DLD1 (cell line): Measurements from ENCODE around the gene DEPDC5.

Experiments
- in situ Hi-C: cut with HindIII; loops from 2 replicates; pipeline ENCODE4 v1.10.0; 2017; ENCODE audit warnings: low sequenced_read_pairs

Gene DEPDC5

GRCh38 chr22:31846161-31847115 is 92.6 kb downstream of the DEPDC5 start:
- in situ Hi-C loops = no loop called here

GRCh38 chr22:31848411-31848810 is 94.6 kb downstream of the DEPDC5 start:
- in situ Hi-C loops = no loop called here

DNA sequence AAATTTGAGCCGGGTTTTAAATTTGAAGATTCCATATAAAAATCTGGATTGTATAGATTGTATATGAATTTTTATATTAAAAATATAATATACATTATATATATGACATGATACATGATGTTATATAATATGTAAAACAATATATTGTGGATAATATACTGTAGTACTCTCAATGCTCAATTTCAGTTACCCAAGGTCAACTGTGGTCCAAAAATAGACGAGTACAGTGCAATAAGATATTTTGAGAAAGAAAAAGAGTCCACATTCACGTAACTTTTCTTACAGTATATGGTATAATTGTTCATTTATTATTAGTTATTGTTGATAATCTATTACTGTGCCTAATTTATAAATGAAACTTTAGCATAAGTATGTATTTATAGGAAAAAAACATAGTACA is 96.3 kb downstream of the DEPDC5 start:
- in situ Hi-C loops = no loop called here

GRCh38 chr22:31852691-31853421 is 99.0 kb downstream of the DEPDC5 start:
- in situ Hi-C loops = no loop called here

GRCh38 chr22:31853736-31854495 is 100.1 kb downstream of the DEPDC5 start:
- in situ Hi-C loops = no loop called here

- in situ Hi-C loops = no loop called here
Observed at GRCh38 chr22:31857247-31857646, 103.4 kb downstream of the DEPDC5 start.

DNA sequence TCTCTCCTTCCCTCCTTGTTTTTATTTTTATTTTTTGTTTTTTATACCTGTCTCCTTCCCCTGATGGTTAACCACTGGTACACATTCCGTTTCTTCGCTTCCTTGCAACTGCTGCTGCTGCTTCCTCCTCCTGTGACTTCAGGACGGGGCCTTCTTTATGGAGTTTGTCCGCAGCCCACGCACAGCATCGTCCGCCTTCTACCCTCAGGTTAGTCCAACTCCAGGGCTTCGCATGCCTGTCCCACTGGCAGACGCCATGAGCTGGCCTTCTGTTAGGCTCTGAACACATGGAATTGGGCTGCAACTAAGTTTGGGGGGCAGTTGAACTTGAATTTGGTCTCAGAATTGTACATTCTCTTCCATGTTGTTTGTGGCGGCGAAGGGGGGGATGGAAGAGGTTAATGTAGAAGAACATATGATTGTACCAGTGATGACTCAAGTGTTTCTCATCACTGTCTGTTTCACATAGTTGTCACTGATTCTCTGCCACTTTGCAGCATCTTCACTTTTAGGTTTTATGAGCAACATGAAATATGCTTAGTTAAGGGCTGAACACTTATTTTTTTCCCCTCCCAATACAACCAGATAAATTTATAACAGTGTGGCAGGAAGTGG is 107.5 kb downstream of the DEPDC5 start:
- in situ Hi-C loops = no loop called here

GRCh38 chr22:31866918-31867317 is 113.1 kb downstream of the DEPDC5 start:
- in situ Hi-C loops = no loop called here

DNA sequence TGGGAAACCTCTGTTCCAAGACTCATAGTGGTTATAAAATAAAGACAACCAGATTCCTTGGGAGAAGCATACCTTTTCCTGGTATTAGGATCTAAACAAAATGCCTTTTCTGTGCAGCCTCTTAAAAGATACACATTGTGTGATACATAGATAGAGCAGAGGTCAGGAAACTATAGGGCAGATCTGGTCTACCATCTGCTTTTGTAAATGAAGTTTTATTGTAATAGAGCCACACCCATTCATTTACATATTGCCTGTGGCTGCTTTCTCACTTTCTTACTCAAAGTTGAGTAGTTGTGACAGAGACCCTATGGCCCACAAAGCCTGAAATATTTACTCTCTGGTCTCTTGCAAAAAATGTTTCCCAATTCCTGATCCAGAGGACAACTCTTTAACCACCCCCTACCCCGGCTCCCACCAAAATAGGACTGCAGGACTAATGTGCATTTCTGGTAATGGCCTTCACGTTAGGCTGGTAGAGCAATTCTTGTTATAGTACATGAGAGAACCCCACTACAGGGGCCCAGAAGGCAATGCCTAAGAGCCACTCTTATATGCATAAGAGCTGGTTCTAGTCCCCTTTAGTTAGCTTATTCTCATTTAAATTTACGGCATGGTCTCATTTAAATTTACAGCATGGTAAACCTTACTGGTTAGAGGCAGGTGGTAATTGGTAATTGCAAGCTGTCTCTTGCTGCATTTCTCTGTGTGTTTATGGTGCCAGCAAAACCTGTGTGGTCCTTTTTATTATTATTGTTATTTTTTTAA is 113.8 kb downstream of the DEPDC5 start:
- in situ Hi-C loops = no loop called here

GRCh38 chr22:31869739-31870138 is 115.9 kb downstream of the DEPDC5 start:
- in situ Hi-C loops = no loop called here

DNA sequence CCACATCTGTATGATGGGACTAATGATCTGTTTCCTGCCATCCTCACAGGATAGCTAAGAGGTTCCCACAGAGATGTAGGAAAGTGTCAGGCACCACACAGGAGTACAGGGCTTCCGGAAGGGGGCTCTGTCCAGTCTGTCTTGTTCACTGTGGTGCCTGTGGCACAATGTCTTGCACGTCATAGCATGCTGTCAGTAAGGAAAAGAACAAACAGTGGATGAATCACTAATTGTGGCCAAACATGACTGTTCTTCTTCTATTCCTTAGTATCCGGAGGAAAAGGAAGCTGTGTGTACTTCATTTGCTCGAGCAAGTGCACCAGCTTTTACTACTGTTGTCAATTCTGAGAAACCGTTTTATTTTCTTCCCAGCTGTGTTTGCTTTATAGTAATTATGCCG is 117.1 kb downstream of the DEPDC5 start:
- in situ Hi-C loops = no loop called here

GRCh38 chr22:31871480-31871879 is 117.7 kb downstream of the DEPDC5 start:
- in situ Hi-C loops = no loop called here

DNA sequence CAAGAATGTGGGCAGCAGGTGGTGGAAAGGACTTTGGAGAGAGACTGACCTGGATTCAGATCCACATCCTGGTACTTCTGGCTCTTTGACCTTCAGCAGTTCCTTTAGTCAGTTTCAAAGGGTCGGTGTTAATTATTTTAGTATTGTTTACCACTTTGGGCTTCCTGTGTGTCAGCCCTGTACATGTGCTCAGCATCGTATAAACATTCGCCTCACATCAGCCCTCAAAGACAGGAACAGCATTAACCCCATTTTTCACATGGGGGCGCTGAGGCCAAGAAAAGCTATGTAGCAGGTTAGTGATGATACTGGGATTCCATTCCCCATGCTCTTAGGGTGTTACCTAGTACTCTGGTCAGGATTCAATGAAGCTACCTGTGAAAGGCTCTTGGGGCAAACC is 118.4 kb downstream of the DEPDC5 start:
- in situ Hi-C loops = no loop called here

DNA sequence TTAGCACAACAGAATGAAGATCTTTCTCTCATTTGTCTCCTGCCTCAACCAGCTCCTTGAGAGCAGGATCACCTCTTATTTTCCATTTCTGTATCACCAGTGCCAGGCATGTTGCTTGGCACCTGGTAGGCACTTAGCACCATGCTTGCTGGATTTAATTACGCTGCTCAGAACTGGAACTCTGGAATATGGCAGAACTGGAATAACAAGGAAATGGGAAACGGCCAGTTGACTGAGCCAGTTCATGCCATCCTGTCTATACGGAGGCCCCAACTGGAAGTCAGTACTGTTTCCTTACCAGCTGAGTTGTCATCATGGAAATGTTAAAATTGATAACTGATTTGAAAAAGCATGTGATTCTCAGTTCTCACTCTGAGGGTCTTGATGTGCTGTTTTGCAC is 121.0 kb downstream of the DEPDC5 start:
- in situ Hi-C loops = no loop called here

DNA sequence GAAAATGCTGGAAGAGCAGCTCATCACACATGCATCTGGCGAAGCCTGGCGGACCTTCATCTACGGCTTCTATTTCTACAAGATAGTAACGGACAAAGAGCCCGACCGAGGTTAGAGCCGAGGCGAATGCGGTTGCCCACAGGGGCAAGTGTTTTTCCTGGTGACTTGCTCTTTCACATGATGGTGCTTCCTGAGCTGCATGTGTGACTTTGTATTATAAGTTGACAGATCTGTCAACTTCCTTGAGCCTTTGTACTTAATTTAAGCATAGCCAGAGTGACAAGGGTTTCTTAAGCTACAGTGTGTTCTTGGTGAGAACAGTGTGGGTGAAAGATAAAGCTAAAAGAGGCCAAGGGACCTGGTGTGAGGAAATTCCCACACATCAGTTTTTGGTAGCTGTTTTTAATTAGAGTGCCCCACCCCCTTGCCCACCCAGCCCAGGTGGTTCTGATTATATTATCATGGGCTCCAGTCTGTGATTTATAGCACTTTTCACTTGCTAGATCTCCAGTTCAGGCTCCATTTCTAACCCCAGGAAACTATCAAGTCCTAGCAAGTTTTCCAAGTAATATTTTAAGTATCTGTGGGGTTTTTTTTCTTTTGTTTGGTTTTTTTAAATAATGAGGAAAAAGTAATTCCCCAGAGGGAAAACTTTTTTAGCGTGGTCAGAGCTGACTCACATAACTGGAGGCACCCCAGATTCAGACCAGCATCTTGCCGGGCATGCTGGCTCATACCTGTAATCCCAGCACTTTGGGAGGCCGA is 122.5 kb downstream of the DEPDC5 start:
- in situ Hi-C loops = no loop called here

GRCh38 chr22:31879585-31879984 is 125.8 kb downstream of the DEPDC5 start:
- in situ Hi-C loops = no loop called here

DNA sequence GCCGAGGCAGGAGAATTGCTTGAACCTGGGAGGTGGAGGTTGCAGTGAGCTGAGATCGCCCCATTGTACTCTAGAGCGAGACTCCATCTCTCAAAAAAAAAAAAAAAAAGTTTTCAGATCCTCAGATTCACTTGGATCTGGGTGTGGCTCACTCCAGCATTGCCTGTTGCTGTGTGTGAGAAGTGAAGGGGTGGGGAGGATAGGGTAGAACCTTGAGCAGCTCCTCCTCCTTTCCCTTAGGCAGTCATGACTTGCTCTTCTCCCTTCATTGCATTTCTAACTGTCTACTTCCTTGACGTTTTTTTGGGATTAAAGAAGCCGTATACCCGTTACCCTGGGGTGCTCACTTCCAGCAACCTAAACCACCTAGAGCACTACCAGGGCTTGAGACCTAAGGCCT is 127.4 kb downstream of the DEPDC5 start:
- in situ Hi-C loops = no loop called here

- in situ Hi-C loops = no loop called here
Observed at GRCh38 chr22:31881865-31882264, 128.0 kb downstream of the DEPDC5 start.

GRCh38 chr22:31882971-31883370 is 129.2 kb downstream of the DEPDC5 start:
- in situ Hi-C loops = no loop called here
